NT2/D1 (cell line): ENCODE measurements around the gene GCAT.

Experiments used
- DNase-seq: peaks from one replicate; pipeline ENCODE4 v3.0.0-alpha.2; 2011; ENCODE audit warnings: low read depth, low spot score
- H3K27me3 ChIP-seq: 2 replicates; pipeline ENCODE4 v1.6.0; 2011; ENCODE audit warnings: mild to moderate bottlenecking; ENCODE audit not compliant: insufficient read length, insufficient read depth
- H3K36me3 ChIP-seq: 2 replicates; pipeline ENCODE4 v1.6.1; 2011; ENCODE audit warnings: mild to moderate bottlenecking, low read length, mixed read lengths; ENCODE audit not compliant: insufficient read depth, insufficient read length
- H3K4me1 ChIP-seq: 2 replicates; pipeline ENCODE4 v1.5.1; 2011; ENCODE audit not compliant: insufficient read depth, insufficient read length
- H3K4me3 ChIP-seq: 2 replicates; pipeline ENCODE4 v1.5.1; 2011; ENCODE audit warnings: low read depth; ENCODE audit not compliant: insufficient read length
- H3K9ac ChIP-seq: 2 replicates; pipeline ENCODE4 v1.6.0; 2011; ENCODE audit warnings: low read depth; ENCODE audit not compliant: insufficient read length
- H3K9me3 ChIP-seq: 2 replicates; pipeline ENCODE4 v1.5.1; 2011; ENCODE audit warnings: mild to moderate bottlenecking, low read length; ENCODE audit not compliant: insufficient read depth
- SUZ12 ChIP-seq: IDR thresholded peaks from 2 replicates; pipeline ENCODE4 v1.6.1; 2011; ENCODE audit not compliant: insufficient read length, insufficient read depth; ENCODE audit errors: extremely low read depth
- YY1 ChIP-seq: IDR thresholded peaks from 2 replicates; pipeline ENCODE4 v1.6.1; 2011; ENCODE audit not compliant: insufficient read length, insufficient read depth
- ZNF274 ChIP-seq: IDR thresholded peaks from 2 replicates; pipeline ENCODE4 v1.6.1; 2011; ENCODE audit warnings: mild to moderate bottlenecking, low read depth, low read length

GCAT gene

DNA sequence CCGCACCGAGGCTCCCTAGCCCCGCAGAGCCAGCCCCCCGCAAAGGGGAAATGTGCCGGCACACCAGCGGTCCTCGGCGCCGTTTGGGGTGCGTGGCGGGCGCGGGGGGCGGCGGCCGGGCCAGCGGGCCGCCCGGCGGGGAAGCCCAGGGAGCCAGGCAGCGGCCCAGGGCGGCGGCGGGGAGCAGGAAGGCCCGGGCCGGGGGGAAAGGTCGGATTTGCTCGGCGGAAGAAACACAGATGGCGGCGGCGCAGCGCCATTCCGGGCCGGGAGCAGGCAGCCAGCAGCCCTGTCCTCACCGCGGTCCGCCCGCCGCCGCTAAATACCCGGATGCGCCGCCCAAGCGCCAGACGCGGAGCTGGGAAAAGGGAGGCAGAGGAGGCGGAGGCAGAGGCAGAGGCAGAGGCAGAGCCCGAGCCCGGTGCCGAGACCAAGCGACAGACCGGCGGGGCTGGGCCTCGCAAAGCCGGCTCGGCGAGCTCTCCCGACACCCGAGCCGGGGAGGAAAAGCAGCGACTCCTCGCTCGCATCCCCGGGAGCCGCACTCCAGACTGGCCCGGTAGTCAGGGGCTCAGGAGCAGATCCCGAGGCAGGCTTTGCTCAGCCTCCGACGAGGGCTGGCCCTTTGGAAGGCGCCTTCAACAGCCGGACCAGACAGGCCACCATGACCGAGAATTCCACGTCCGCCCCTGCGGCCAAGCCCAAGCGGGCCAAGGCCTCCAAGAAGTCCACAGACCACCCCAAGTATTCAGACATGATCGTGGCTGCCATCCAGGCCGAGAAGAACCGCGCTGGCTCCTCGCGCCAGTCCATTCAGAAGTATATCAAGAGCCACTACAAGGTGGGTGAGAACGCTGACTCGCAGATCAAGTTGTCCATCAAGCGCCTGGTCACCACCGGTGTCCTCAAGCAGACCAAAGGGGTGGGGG is 2.6 kb upstream of the GCAT start:
- peak overlapping the region; percentile 80 for H3K9ac ChIP-seq
- peak overlapping the region; percentile 73 for H3K4me3 ChIP-seq
- TF ChIP-seq ZNF274: no peak
- no peak for TF ChIP-seq SUZ12
- no peak for TF ChIP-seq YY1
- no peaks in the 10 kb centered on the region for H3K36me3 ChIP-seq
- H3K27me3 ChIP-seq: peaks cover 54% of the 10 kb centered on the region
- no peak for DNase-seq
- H3K9me3 ChIP-seq: no peaks in the 10 kb centered on the region
- peaks cover 5% of the 10 kb centered on the region for H3K4me1 ChIP-seq

DNA sequence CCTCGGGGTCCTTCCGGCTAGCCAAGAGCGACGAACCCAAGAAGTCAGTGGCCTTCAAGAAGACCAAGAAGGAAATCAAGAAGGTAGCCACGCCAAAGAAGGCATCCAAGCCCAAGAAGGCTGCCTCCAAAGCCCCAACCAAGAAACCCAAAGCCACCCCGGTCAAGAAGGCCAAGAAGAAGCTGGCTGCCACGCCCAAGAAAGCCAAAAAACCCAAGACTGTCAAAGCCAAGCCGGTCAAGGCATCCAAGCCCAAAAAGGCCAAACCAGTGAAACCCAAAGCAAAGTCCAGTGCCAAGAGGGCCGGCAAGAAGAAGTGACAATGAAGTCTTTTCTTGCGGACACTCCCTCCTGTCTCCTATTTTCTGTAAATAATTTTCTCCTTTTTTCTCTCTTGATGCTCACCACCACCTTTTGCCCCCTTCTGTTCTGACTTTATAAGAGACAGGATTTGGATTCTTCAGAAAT is 1.9 kb upstream of the GCAT start:
- H3K36me3 ChIP-seq: no peaks in the 10 kb centered on the region
- H3K9me3 ChIP-seq: no peaks in the 10 kb centered on the region
- H3K4me1 ChIP-seq: peaks cover 5% of the 10 kb centered on the region
- DNase-seq: no peak
- peak overlapping the region; percentile 80 for H3K9ac ChIP-seq
- peak overlapping the region; percentile 73 for H3K4me3 ChIP-seq
- peaks cover 51% of the 10 kb centered on the region for H3K27me3 ChIP-seq
- TF ChIP-seq ZNF274 (no peak), SUZ12 (no peak), YY1 (no peak)

DNA sequence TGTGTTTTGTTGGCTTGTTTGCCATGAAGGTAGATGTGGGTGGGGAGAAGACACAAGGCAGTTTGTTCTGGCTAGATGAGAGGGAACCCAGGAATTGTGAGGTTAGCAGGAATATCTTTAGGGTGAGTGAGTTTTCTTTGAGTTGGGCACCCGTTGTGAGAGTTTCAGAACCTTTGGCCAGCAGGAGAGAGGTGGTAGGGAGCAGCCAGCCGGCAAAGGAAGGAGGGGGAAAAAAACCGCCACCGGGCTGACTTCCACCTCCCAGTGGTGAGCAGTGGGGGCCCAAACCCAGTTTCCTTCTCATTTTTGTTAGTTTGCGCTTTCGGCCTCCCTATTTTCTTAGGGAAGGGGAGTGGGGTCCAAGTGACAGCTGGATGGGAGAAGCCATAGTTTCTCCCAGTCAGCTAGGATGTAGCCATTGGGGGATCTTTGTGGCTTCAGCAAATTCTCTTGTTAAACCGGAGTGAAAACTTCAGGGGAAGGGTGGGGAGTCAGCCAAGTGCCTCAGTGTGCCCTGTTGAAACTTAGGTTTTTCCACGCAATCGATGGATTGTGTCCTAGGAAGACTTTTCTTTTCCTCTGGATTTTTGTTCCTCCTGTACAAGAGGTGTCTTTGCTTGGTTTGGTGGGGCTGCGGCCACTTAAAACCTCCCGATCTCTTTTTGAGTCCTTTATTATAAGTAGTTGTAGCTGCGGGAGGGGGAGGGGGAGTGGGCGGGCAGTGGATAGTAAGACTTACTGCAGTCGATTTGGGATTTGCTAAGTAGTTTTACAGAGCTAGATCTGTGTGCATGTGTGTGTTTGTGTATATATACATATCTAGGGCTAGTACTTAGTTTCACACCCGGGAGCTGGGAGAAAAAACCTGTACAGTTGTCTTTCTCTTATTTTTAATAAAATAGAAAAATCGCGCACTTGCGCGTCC is 1.1 kb upstream of the GCAT start:
- Histone ChIP-seq H3K9me3 (no peaks in the 10 kb centered on the region), H3K27me3 (peaks cover 47% of the 10 kb centered on the region), H3K4me1 (peaks cover 5% of the 10 kb centered on the region), H3K9ac (peak overlapping the region; percentile 80), H3K4me3 (peak overlapping the region; percentile 73), H3K36me3 (no peaks in the 10 kb centered on the region)
- no peak for DNase-seq
- TF ChIP-seq ZNF274 (no peak), SUZ12 (no peak), YY1 (no peak)

DNA sequence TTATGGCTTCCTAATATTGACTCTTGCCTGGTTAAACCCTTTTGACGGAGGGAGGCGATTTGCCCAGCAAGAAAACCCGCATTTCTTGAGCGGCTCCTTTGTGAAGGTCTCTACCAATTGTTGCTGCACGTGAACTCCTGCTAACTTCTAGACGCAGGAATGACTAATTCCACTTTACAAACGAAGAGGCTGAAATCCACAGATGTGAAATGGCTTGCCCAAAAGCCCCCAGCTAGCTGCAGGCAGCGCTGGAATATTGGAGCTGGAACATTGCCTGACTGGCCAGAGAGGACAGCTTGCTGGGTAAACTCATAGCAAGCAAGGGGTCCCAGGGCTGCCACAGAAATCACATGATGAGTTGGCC is 542 bp downstream of the GCAT start:
- Histone ChIP-seq H3K36me3 (no peaks in the 10 kb centered on the region), H3K9ac (peak overlapping the region; percentile 83), H3K27me3 (peaks cover 32% of the 10 kb centered on the region), H3K4me3 (peak overlapping the region; percentile 73), H3K4me1 (peaks cover 5% of the 10 kb centered on the region), H3K9me3 (no peaks in the 10 kb centered on the region)
- no peak for DNase-seq
- TF ChIP-seq ZNF274 (no peak), SUZ12 (no peak), YY1 (no peak)

DNA sequence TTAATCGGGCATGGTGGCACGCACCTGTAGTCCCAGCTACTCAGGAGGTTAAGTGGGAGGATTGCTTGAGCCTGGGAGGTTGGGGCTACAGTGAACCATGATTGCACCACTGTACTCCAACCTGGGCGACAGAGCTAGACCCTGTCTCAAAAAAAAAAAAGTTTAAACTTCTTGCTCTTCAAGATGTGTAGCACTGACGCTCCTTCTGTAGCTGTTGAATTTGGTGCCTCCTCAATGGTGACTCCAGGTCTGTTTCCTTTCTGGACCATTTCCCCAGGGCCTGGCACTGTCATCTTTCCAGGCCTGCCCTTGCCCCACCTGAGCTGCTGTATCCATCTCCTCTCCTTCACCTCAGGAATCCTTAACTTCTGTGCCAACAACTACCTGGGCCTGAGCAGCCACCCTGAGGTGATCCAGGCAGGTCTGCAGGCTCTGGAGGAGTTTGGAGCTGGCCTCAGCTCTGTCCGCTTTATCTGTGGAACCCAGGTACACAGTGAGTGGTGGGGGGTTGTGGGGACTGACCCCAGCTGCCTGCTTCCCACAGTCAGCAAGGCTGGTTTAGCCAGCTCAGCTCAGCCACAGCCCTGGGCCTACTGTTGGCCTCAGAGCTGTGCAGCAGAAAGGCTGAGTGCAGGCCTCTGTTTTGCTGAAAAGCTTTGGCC is 2.1 kb downstream of the GCAT start:
- Histone ChIP-seq H3K27me3 (peaks cover 17% of the 10 kb centered on the region), H3K4me1 (peaks cover 3% of the 10 kb centered on the region), H3K36me3 (peaks cover 3% of the 10 kb centered on the region), H3K9ac (peak overlapping the region; percentile 9), H3K9me3 (no peaks in the 10 kb centered on the region), H3K4me3 (no peak overlapping the region)
- DNase-seq: no peak
- TF ChIP-seq ZNF274: no peak
- no peak for TF ChIP-seq YY1
- TF ChIP-seq SUZ12: no peak

DNA sequence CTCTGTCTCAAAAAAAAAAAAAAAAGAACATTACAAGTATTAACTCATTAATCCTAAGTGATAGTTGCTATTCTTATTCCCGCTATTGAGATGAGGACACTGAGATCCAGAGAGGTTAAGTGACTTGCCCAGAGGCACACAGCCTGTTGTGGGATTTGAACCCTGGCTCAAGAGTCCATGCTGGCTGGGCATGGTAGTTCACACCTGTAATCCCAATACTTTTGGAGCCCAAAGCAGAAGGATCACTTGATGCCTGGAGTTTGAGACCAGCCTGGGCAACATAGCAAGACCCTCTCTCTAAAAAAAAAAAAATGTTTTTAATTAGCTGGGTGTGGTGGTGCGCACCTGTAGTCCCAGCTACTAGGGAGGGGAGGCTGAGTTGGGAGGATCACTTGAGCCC is 4.1 kb downstream of the GCAT start:
- H3K36me3 ChIP-seq: peaks cover 19% of the 10 kb centered on the region
- H3K9ac ChIP-seq: no peak overlapping the region
- H3K9me3 ChIP-seq: no peaks in the 10 kb centered on the region
- TF ChIP-seq YY1 (no peak), ZNF274 (no peak), SUZ12 (no peak)
- no peak for DNase-seq
- no peak overlapping the region for H3K4me3 ChIP-seq
- H3K27me3 ChIP-seq: peaks cover 7% of the 10 kb centered on the region
- H3K4me1 ChIP-seq: no peaks in the 10 kb centered on the region
